Islet of Langerhans (tissue), 1 donor: ENCODE data around the gene NKD2.
"Not testable (repeated sequence)": the region's sequence is repeated elsewhere in the genome, so short reads cannot be mapped to it uniquely, and the experiment has no call there.

Experiments
- FAIRE-seq: peaks from one replicate; lab custom pipeline; 2011; peaks lifted over from hg19 to GRCh38; lab: Jason Lieb, UNC

NKD2 gene, protein sequence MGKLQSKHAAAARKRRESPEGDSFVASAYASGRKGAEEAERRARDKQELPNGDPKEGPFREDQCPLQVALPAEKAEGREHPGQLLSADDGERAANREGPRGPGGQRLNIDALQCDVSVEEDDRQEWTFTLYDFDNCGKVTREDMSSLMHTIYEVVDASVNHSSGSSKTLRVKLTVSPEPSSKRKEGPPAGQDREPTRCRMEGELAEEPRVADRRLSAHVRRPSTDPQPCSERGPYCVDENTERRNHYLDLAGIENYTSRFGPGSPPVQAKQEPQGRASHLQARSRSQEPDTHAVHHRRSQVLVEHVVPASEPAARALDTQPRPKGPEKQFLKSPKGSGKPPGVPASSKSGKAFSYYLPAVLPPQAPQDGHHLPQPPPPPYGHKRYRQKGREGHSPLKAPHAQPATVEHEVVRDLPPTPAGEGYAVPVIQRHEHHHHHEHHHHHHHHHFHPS

DNA sequence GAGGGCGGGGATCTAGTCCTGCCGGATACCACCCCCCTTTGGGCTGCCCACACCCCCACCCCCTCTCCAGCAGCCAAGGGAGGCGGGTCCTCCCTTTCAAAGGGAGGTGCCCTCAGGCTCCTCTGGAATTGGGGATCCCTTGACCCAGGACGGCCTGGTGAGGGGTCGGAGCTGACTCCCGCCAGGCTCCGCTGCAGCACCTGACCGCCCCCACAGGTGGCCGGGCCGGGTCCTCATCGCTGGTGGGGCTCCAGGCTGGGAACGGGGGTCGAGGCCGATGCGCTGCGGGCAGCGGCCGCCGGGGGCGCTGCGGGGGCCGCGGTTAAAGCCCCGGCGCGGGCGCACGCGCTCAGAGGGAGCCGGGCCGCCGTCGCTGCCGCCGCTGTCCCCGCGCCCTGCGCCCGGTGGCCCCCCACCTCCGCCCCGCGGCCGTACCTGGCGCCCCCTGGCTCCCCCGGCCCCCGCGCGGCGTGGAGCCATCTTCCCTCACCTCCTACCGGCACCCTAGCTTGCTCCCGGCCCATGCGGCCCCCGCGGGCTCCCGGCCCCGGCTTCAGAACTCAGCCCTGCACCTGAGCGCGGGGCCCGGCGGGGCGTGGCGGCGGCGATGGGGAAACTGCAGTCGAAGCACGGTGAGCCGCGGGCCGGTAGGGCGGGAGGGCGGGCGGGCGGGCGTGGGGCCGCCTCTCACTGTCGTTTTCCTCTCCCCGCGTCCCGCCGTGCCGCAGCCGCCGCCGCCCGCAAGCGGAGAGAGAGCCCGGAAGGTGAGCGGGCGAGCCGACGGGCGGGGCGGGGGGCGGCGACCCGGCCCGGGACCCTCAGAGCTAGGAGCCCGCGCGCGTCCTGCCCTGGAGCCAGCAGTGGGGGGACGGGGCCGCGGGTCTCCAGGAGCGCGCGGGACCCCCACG lies at the start of gene NKD2:
TSS of gene NKD2 (plus strand) at position 352 of the 908 bp plus-strand sequence. CDS start at position 608, 256 bp downstream.
- no peak for FAIRE-seq

DNA sequence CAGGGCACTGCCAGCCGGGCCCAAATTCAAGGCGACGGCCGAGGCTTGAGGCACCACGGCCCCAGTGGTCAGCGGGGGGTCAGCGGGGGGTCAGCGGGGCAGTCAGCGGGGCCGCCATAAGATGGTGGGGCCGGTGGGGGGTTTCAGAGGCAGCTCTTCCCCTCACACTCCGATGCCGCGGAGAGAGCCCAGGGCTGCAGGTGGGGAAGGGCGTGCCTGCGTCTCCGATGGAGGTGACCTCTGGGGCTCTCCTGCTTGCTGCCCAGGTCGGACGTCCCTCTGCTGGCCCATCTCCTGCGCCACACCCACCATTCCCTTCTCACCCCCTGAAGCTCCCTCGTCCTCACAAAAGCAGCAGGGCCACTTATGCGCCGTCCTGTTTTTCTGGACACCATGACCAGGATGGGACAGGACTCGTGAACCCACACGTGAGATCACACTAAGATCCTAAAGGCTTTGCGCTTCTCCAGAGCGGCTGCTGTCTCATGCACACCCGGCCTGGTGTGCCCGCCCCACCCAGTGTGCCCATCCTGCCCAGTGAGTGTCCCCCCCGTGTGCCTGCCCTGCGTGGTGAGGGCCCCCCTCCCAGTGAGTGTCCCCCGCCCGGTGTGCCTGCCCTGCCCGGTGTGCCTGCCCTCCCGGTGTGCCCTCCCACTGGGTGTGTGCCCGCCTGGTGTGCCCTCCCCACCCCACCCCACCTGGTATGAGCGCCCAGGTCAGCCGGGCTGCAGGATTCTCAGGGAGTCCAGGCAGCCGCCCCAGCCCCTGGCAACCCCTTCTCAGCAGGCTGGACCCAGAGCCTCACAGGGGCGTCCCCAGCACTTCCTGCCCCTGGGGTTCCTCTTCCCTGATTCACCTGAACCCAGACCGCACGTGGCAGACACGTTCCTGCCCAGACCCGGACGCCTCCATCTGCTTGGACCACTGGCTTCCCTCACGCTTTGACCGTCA lies 48.7 kb upstream of the NKD2 start:
- no peak for FAIRE-seq

DNA sequence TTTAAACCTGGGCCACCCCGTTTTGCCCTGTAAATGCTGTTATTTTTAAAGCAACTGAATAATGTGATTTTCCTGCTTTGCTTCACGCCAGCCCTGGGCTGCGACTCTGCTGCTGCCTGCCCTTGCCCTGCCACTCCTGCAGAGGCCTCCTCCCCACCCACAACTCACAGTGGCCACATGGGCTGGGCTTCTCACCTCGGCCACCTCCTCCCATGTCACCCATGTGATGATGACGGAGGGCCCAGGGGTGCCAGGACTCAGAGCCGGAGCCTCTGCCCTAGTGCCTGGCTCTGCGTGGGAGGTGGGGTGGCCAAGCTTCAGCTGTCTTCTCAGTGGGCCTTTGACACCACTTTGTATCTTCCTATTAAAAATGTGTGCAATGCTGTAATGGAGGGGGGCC lies 48.1 kb upstream of the NKD2 start:
- no peak for FAIRE-seq

DNA sequence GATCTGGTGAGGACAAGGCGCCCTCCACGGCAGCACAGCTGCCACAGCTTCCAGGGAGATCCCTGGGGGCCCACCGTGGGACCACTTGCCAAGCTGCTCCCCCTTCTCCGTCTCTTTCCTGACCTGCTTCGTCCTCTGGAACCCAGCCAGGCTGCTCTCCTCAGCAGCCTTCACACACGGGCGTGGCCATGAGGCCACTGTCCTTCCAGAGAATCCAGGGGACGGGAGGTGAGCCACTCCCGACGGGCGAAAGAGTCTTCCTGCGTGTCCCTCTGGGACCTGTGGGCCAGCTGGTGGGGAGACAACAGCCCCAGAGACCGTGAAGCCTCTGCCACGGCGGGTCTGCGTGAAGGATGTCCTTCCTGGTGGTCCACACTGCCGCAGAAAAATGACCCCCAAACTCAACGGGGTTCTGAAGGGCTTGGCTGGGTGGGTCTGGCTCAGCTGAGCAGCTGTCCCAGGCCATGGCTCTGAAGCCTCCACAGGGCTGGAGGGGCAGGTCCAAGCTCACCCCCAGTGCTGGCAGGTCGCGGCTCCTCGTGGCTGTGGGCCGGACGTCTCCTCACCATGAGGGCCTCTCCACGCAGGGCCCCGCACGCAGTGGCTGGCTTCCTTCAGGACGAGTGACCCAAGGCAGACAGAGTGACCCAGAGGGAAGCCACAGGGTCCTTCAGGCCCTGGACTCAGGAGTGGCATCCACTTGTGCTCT lies 47.4 kb upstream of the NKD2 start:
- no peak for FAIRE-seq

DNA sequence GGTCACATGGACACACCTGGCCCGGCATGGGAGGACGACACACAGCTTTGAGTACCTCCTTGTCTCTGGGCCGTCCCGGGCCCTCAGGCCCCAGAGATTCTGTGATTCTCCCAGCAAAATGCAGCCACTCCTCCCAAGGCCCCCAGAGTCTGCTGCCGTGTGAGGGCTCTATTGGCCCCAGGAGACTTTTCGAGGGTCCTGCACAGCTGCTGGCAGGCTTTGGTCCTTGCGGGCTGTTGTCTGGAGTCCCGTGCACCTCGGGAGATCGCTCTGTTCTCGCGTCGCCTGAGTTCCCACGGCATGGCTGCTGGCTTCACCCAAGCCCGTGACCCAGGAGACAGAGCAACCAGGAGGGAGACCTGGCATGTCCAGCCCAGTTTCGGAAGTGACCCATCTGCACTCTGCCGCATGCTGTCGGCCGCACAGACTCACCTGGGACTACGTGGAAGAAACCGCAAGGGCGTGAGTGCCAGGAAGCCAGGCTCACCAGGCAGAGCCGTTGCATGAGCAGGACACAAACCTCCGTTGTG lies 46.8 kb upstream of the NKD2 start:
- FAIRE-seq, result no peak

DNA sequence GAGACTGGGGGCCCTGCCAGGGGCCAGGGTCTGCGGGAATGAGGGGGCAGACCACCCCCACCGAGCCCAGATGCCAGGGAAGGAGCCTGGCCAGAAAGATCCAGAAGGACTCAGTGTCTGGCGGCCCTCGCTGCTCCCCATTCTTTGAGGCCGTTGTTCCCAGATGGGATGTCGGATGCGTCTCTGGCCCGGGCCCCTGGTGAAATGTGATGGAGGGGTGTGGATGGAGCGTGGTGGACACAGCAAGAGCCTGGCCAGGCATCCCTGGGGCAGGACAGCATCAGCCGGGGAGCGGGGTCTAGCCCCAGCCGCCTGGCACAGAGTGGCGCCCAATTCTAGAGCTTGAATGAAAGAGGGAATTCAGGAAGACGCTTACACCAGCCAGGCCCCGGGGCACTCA lies 46.2 kb upstream of the NKD2 start:
- no peak for FAIRE-seq

DNA sequence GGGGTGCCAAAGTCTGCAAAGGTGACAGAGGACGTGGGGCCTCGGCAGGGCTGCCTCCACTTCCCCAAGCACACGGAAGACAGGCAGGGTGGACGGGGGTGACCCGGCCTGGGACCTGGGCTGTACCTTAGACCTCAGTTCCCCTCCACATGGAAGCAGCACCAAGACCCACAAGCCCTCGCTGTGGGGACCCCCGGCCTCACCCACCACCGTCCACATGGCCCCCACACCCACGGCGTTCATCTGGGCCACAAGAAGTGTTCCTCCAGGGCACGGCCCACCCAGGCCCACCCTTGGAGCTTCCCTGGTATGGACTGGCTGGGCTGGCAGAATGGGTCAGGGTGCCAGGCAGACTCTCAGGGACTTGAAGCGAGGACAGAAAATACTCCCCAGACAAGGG lies 45.8 kb upstream of the NKD2 start:
- FAIRE-seq, result no peak

DNA sequence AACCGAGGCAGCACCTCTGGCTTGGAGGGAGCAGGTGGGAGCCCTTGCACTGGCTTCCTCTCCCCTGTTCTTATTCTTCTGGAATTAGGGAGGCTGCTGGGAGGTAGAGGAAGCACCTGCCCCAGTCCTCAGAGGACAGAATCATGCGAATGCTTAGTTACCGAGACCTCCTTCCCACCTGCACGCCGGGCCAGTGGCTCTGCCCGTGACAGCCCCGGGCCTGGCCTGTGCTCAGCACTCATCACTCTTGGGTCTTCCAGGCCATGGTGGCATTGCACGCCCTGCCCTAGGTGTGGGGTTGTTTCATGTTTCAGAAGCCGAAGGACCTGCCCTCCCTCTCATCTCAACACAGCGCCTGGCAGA lies 45.3 kb upstream of the NKD2 start:
- no peak for FAIRE-seq

DNA sequence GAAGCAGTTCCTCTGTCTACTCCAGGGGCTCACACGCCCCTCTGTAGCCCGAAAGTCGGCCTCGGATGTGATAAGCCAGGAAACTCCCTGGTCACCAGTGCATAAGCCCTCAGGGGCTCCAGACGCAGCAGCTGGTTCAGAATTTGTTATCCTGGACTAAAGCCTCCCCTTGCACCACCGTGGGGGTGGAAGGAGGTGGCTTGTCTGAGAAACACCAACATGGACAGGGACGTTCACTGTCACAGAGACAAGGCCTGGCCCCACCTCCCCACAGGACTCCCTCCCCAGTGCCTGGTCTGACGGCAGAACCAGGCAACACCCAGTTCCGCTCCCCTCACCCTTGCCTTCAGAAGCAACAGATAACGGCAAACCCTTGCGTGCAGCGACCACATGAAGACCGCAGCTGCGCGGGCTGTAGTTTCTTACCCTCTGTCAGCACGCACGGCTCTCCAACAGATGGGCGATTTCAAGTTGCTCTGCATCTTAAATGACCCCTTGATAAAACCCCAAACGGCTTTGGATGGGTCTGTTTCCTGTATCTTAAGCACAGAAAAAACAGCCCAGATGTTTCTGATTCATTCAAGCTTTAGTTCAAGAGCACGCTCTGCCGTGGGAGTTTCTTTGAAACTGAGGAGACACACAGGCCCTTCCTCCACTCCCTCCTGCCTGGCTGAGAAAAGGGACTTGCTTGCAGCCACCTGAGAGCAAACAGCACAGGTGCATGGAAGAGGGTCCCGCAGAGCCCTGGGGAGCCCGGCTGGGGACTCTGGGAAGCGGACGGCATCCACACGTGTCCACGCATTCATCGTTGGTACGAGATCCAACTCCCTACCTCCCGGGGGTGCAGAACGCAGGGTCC lies 44.7 kb upstream of the NKD2 start:
- no peak for FAIRE-seq

DNA sequence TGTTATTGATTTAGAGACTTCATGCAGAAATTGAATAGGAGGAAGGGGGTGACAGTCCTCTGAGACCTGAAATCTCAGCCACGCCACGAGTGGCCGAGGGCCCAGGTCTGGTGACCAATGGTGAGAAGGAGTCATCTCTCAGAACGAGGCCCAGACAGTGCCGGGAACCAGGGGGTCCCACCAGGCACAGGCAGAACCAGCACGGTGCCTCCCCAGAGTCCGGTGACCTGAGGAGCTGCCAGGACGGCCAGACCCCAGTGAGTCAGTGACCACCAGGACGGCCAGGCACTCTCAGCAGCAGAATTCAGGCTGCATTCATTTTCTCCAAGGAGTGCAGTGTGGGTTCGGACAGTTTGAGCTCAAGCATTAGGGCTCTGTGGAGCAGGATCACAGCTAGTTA lies 43.8 kb upstream of the NKD2 start:
- no peak for FAIRE-seq

DNA sequence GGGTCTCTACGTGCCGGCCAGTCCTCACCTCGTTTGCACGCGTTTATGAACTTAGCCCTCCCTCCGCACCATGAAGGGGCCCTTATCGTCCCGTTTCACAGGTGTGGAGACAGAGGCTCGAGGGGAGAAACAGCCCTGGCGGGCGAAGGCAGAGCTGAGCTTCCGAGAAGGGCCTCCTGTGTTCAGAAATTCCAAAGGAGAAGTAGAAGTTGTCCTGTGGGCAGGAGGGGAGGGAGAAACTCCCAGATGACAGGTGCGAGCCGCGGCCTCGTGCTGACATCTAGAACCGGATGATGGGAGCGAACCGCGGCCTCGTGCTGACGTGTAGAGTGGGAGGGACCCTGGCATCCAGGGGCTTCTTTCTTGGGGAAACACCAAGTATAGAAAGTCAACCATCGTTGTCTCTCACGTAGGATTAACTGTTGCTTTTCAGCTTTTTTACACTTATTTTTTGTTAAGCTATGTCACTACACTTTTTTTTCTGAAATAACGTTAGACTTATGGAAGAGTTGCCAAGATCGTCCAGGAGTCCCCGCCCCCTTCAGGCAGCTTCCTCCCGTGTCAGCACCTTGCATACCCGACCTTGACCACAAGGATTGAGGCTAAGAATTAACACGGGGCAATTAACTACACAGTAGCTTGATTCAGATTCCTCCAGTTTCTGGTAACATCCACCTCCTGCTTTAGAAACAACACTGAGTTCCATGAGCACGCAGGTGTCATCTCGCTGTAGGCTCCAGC lies 42.8 kb upstream of the NKD2 start:
- no peak for FAIRE-seq

DNA sequence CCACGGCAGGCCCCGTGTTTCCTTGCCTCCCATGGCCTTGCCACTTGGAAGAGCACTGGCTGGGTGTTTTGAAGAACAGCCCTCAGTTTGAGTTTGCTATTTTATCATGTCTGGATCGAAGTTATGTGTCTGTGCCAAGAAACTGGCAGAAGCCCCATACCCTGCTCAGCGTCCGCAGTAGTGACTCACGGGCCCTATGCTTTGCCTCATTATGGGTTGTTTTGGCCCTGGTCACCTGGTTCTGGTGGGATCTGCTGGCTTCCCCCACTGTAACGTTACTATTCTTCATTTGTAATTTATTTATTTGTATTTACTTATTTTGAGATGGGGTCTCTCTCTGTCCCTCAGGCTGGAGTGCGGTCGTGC lies 42.3 kb upstream of the NKD2 start:
- FAIRE-seq, result no peak

DNA sequence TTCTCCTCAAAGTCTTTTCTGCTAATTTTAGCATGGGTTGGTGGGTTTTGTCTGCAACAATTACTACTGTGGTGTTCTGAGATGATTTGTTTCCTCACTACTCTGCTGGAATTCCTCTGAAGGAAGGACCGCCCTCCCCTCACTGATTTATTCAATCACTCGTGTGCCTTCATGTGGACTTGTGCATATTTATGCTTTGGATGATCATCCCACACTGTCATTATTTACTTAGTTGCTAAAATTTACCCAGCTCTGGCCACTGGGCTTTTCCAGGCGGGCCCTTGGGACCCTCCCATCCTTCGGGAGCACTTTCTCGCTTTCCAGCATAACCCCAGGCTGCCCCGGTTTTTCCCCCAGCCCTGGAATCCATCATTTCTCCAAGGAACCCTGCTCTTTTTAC lies 41.7 kb upstream of the NKD2 start:
- no peak for FAIRE-seq

DNA sequence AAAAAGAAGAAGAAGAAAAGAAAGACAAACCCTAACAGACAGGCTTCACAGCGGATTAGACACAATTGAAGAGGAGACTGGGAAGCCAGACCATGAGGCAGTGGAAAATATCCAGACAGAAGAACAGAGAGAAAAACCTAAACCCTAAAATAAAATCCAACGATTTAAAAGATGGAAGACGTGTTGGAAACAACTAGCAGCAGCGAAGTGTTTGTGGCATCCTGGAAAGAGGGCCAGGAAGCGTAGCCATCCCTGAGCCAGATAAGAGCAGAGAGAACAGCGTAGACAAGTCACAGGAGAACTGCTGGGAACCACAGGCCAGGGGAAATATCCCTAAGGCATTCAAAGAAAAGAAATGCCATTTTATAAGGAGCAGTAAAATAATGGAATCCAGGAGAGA lies 39.7 kb upstream of the NKD2 start:
- FAIRE-seq, result no peak

DNA sequence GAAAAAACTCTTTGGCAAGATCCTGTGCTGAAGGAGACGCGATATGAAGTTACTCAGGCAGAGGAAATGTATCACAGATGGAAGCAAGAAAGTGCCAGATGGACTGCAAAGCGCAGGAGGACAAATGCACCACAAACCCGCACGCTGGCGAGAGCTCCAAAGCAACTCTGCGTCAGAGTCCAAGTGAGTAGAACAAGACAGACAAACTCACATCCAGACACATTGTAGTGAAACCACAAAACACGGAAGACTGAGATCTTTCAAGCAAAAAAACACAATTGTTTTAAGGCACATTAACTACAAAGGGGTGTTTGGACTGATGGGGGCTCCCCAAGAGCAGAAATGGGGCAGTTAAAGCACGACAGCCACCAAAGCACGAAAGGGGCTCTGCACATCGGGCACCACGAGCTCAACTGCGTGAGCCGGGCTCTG lies 39.2 kb upstream of the NKD2 start:
- no peak for FAIRE-seq

DNA sequence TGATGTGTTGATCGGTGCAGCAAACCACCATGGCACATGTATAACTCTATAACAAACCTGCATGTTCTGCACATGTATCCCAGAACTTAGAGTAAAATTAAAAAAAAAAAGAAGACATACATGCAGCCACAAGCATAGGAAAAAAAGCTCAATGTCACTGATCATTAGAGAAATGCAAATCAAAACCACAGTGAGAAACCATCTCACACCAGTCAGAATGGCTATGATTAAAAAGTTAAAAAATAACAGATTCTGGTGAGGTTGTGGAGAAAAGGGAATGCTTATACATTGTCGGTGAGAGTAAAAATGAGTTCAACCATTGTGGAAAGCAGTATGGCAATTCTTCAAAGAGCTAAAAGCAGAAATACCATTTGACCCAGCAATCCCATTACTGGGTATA lies 36.0 kb upstream of the NKD2 start:
- FAIRE-seq, result not testable (repeated sequence)

DNA sequence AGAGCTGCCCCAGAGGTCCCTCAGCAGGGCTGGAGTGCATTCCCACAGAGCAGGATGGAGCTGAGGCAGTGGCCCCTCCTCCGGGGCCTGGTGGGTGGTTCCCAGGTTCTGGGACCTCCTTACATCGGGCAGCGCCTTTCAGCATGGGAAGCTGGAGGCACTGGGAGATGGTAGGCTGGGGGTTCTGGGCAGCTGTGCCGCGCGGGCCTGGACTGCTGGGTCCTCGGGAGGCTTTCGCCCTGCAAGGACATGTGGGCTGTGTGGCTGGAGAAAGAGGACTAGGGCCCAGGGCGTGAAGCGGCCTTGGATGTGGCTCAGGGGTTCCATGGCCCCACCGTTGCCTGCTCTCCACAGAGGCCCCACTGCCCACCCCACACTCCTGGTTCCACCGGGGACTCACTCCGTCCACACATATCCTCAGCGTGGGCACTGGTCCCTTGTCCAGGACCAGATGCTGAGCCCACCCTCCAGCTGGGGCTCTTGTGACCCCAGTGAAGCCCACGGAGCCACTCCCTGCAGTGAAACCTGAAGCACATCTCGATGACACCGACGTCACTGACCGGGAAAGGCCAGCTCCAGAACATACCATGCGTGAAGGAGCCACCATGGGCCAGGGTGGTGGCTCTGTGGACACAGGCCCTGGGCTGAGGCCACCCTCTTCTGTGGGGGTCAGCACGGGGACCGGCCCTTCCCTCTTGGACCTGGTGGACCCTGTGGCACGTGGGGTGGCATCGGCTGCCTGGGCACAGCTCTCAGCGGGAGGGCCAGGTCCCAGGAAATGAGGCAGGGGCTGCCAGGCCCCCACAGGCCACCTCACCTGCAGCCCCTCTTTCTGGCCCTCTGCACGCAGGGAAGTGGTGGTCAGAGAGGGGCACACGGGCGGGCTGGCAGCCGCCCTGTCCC lies 31.5 kb upstream of the NKD2 start:
- FAIRE-seq, result no peak

DNA sequence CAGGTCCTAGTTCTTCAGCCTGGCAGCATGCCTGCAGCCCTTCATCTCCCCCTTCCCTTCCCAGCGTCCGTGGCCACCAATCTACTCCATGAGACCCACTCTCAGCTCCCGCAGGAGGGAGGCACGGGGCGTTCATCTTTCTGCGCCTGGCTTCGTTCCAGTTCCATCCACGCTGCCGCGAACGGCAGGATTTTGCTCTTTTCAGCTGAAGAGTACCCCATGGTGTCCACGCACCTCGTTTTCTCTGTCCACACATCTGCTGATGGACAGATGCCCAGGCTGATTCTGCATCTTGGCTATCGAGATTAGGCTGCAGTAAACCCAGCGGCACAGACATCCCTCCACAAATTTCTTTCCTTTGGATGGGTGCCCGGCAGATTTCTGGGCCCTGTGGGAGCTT lies 30.5 kb upstream of the NKD2 start:
- no peak for FAIRE-seq

DNA sequence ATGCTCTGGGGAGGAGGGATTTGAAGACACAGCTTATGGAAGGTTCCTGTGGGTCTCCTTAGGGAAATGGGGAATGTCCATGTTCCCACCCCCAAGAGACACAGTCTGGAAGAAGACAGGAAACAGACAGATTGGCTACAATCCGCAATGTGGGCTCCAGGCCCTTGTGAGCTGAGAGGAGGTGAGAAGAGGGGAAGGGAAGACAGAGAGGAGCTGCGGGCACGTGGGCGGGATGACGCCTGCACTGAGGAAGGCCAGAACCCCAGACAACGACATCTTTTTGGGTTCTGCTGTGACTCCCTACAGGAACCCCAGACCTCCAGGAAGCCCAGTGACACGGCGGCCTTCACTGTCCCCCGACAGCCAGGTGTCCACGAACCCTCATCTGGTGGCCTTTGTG lies 29.9 kb upstream of the NKD2 start:
- no peak for FAIRE-seq
